NT2/D1 (cell line): ENCODE measurements around the gene TGFBI.

Experiments
- YY1 ChIP-seq: IDR thresholded peaks from 2 replicates; pipeline ENCODE4 v1.6.1; 2011; ENCODE audit not compliant: insufficient read length, insufficient read depth
- ZNF274 ChIP-seq: IDR thresholded peaks from 2 replicates; pipeline ENCODE4 v1.6.1; 2011; ENCODE audit warnings: mild to moderate bottlenecking, low read depth, low read length

DNA sequence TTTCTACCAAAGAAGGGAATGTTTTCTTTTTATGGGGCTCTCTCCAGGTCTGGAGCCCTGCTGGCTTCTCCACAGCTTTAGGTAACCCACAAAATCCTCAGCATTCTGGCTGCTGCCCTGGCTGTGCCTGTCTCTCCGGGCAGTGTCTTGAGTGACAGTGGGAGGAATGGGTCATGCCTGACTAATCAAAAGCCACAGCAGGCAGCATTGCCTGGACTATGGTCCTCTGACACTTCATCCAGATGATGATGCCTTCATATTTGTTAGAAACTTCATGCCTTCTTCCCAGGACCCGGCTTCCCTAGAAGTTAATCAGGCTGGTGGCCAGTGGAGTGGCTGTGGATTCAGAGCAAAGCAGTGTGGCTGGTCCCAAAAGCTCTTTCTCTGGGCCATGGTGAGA, 32.2 kb upstream of the TGFBI start:
- no peak for TF ChIP-seq ZNF274
- no peak for TF ChIP-seq YY1
